SK-N-SH treated with all-trans-retinoic acid at 6 μM for 48 hours (cell line): ENCODE results near the gene TMC3.

ENCODE experiments used
- ATAC-seq: fragments of 200-7000 bp; cut with Tn5 transposase; 3 replicates; pipeline ENCODE4 v1.9.1; 2020; ENCODE audit warnings: mild to moderate bottlenecking, moderate library complexity
- ARNTL ChIP-seq: fragments of 450-650 bp; formaldehyde crosslinking; IDR thresholded peaks from 2 replicates; pipeline ENCODE4 v1.5.0; 2020; ENCODE audit warnings: low read depth, mild to moderate bottlenecking, moderate library complexity, borderline replicate concordance
- BACH2 ChIP-seq: fragments of 250-450 bp; sonication (Bioruptor Pico); IDR thresholded peaks from 2 replicates; pipeline ENCODE4 v1.9.0; 2021; ENCODE audit warnings: mild to moderate bottlenecking, borderline replicate concordance
- CSDC2 ChIP-seq: fragments of 250-450 bp; sonication (Bioruptor Pico); IDR thresholded peaks from 2 replicates; pipeline ENCODE4 v1.5.0; 2020; ENCODE audit warnings: mild to moderate bottlenecking, moderate library complexity
- GLIS3 ChIP-seq: fragments of 250-450 bp; sonication (Bioruptor Pico); IDR thresholded peaks from 2 replicates; pipeline ENCODE4 v1.5.0; 2020; ENCODE audit warnings: mild to moderate bottlenecking, moderate library complexity
- ISL1 ChIP-seq: fragments of 250-450 bp; sonication (Bioruptor Pico); IDR thresholded peaks from 2 replicates; pipeline ENCODE4 v2.1.2; 2022; ENCODE audit warnings: mild to moderate bottlenecking, moderate library complexity
- OSR1 ChIP-seq: fragments of 250-450 bp; sonication (Bioruptor Pico); IDR thresholded peaks from 2 replicates; pipeline ENCODE4 v1.8.0; 2022; ENCODE audit warnings: moderate library complexity, mild to moderate bottlenecking, inconsistent platforms
- PPARA ChIP-seq: fragments of 250-450 bp; sonication (Bioruptor Pico); IDR thresholded peaks from 2 replicates; pipeline ENCODE4 v1.5.0; 2020; ENCODE audit warnings: mild to moderate bottlenecking, borderline replicate concordance
- SNAI2 ChIP-seq: fragments of 250-450 bp; sonication (Bioruptor Pico); IDR thresholded peaks from 2 replicates; pipeline ENCODE4 v1.5.0; 2020; ENCODE audit warnings: mild to moderate bottlenecking, moderate library complexity
- TCF4 ChIP-seq: fragments of 250-450 bp; sonication (Bioruptor Pico); IDR thresholded peaks from 2 replicates; pipeline ENCODE4 v1.8.0; 2021; ENCODE audit warnings: mild to moderate bottlenecking, moderate library complexity, borderline replicate concordance
- TOX ChIP-seq: fragments of 250-450 bp; sonication (Bioruptor Pico); IDR thresholded peaks from 2 replicates; pipeline ENCODE4 v1.8.0; 2021; ENCODE audit warnings: mild to moderate bottlenecking, moderate library complexity, borderline replicate concordance
- ZC3H10 ChIP-seq: fragments of 250-450 bp; sonication (Bioruptor Pico); IDR thresholded peaks from 2 replicates; pipeline ENCODE4 v1.5.1; 2021; ENCODE audit warnings: mild to moderate bottlenecking, moderate library complexity
- ZFP3 ChIP-seq: fragments of 250-450 bp; sonication (Bioruptor Pico); IDR thresholded peaks from 2 replicates; pipeline ENCODE4 v1.5.0; 2020; ENCODE audit warnings: mild to moderate bottlenecking, moderate library complexity
- ZFP30 ChIP-seq: fragments of 450-650 bp; formaldehyde crosslinking; IDR thresholded peaks from 2 replicates; pipeline ENCODE4 v1.5.0; 2022; ENCODE audit warnings: mild to moderate bottlenecking, moderate library complexity
- ZNF565 ChIP-seq: fragments of 450-650 bp; formaldehyde crosslinking; conservative IDR thresholded peaks from 2 replicates; pipeline ENCODE4 v1.5.0; 2020; ENCODE audit warnings: low read depth, mild to moderate bottlenecking, moderate library complexity
- ZNF70 ChIP-seq: fragments of 450-650 bp; formaldehyde crosslinking; IDR thresholded peaks from 2 replicates; pipeline ENCODE4 v1.5.0; 2020; ENCODE audit warnings: mild to moderate bottlenecking, moderate library complexity
- ZNF8 ChIP-seq: fragments of 450-650 bp; formaldehyde crosslinking; IDR thresholded peaks from 2 replicates; pipeline ENCODE4 v1.5.0; 2020; ENCODE audit warnings: mild to moderate bottlenecking, moderate library complexity
- TF ChIP-seq, protein P1 (sequence below): fragments of 250-450 bp; sonication (Bioruptor Pico); IDR thresholded peaks from 2 replicates; pipeline ENCODE4 v1.5.1; 2020; ENCODE audit warnings: low read depth, mild to moderate bottlenecking, moderate library complexity
- TF ChIP-seq, protein P2 (sequence below): fragments of 250-450 bp; sonication (Bioruptor Pico); IDR thresholded peaks from 2 replicates; pipeline ENCODE4 v1.5.0; 2020; ENCODE audit warnings: mild to moderate bottlenecking, moderate library complexity
- TF ChIP-seq, protein P3 (sequence below): fragments of 250-450 bp; sonication (Bioruptor Pico); IDR thresholded peaks from 2 replicates; pipeline ENCODE4 v1.8.0; 2020; ENCODE audit warnings: mild to moderate bottlenecking, moderate library complexity, borderline replicate concordance
- TF ChIP-seq, protein P4 (sequence below): fragments of 250-450 bp; sonication (Bioruptor Pico); IDR thresholded peaks from 2 replicates; pipeline ENCODE4 v1.5.1; 2021; ENCODE audit warnings: mild to moderate bottlenecking, moderate library complexity

TMC3 gene

DNA sequence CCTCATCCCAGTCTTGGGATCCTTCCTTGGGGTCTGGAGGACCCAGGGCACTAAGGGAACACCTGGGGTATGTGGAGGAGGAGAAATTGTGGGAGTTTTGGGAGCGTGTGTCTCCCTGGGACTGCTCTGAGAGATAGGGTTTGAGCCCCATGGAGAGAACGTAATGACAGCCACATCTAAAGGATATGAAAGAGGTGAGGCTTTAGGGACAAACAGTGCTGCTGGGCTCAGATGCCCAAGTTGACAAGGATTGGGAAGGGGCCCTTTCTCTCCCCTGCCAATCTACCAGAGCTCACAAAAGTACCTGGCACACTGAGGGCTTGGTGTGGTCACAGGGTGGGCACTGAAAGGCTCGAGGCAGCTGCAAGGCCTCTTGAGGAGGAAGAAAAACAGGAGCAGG, 36.8 kb downstream of the TMC3 start:
- TF ChIP-seq, protein P1, sequence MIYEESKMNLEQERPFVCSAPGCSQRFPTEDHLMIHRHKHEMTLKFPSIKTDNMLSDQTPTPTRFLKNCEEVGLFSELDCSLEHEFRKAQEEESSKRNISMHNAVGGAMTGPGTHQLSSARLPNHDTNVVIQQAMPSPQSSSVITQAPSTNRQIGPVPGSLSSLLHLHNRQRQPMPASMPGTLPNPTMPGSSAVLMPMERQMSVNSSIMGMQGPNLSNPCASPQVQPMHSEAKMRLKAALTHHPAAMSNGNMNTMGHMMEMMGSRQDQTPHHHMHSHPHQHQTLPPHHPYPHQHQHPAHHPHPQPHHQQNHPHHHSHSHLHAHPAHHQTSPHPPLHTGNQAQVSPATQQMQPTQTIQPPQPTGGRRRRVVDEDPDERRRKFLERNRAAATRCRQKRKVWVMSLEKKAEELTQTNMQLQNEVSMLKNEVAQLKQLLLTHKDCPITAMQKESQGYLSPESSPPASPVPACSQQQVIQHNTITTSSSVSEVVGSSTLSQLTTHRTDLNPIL (CRISPR knock-in tag) = no peak
- TF ChIP-seq BACH2 (CRISPR knock-in tag) (no peak), ZFP30 (CRISPR knock-in tag) (no peak), ZFP3 (CRISPR knock-in tag) (no peak), ZNF8 (CRISPR knock-in tag) (no peak), ARNTL (CRISPR knock-in tag) (no peak), PPARA (CRISPR knock-in tag) (no peak), ZNF70 (CRISPR knock-in tag) (no peak)
- TF ChIP-seq, protein P2, sequence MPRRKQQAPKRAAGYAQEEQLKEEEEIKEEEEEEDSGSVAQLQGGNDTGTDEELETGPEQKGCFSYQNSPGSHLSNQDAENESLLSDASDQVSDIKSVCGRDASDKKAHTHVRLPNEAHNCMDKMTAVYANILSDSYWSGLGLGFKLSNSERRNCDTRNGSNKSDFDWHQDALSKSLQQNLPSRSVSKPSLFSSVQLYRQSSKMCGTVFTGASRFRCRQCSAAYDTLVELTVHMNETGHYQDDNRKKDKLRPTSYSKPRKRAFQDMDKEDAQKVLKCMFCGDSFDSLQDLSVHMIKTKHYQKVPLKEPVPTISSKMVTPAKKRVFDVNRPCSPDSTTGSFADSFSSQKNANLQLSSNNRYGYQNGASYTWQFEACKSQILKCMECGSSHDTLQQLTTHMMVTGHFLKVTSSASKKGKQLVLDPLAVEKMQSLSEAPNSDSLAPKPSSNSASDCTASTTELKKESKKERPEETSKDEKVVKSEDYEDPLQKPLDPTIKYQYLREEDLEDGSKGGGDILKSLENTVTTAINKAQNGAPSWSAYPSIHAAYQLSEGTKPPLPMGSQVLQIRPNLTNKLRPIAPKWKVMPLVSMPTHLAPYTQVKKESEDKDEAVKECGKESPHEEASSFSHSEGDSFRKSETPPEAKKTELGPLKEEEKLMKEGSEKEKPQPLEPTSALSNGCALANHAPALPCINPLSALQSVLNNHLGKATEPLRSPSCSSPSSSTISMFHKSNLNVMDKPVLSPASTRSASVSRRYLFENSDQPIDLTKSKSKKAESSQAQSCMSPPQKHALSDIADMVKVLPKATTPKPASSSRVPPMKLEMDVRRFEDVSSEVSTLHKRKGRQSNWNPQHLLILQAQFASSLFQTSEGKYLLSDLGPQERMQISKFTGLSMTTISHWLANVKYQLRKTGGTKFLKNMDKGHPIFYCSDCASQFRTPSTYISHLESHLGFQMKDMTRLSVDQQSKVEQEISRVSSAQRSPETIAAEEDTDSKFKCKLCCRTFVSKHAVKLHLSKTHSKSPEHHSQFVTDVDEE (CRISPR knock-in tag) = no peak
- TF ChIP-seq, protein P3, sequence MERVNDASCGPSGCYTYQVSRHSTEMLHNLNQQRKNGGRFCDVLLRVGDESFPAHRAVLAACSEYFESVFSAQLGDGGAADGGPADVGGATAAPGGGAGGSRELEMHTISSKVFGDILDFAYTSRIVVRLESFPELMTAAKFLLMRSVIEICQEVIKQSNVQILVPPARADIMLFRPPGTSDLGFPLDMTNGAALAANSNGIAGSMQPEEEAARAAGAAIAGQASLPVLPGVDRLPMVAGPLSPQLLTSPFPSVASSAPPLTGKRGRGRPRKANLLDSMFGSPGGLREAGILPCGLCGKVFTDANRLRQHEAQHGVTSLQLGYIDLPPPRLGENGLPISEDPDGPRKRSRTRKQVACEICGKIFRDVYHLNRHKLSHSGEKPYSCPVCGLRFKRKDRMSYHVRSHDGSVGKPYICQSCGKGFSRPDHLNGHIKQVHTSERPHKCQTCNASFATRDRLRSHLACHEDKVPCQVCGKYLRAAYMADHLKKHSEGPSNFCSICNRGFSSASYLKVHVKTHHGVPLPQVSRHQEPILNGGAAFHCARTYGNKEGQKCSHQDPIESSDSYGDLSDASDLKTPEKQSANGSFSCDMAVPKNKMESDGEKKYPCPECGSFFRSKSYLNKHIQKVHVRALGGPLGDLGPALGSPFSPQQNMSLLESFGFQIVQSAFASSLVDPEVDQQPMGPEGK (CRISPR knock-in tag) = no peak
- TF ChIP-seq, protein P4, sequence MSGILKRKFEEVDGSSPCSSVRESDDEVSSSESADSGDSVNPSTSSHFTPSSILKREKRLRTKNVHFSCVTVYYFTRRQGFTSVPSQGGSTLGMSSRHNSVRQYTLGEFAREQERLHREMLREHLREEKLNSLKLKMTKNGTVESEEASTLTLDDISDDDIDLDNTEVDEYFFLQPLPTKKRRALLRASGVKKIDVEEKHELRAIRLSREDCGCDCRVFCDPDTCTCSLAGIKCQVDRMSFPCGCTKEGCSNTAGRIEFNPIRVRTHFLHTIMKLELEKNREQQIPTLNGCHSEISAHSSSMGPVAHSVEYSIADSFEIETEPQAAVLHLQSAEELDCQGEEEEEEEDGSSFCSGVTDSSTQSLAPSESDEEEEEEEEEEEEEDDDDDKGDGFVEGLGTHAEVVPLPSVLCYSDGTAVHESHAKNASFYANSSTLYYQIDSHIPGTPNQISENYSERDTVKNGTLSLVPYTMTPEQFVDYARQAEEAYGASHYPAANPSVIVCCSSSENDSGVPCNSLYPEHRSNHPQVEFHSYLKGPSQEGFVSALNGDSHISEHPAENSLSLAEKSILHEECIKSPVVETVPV (CRISPR knock-in tag) = no peak
- no peak for ATAC-seq

DNA sequence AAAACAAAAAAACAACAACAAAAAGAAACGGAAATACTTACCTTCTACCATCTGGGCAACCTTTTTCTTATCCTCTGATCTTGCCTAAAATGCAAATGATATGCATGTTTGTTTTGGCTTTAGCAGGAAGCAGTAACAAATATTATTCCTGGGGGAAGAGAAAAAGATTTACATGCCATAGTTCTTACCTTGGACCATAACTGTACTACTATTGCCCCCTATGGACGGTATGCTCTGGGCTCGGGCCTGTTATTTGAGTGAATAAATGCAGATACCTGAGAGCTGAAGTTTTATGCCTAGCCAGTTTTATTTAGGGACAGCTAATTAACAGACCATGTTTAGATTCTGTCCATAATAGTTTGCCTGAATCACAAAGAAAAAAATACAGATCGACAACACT, 37.4 kb downstream of the TMC3 start:
- peak; percentile 57 for ATAC-seq
- TF ChIP-seq GLIS3 (CRISPR knock-in tag) (no peak), SNAI2 (CRISPR knock-in tag) (no peak), ZFP3 (CRISPR knock-in tag) (no peak), ZC3H10 (CRISPR knock-in tag) (no peak), ZFP30 (CRISPR knock-in tag) (no peak), TCF4 (CRISPR knock-in tag) (no peak), BACH2 (CRISPR knock-in tag) (no peak), ISL1 (CRISPR knock-in tag) (no peak), ZNF565 (CRISPR knock-in tag) (no peak), TOX (CRISPR knock-in tag) (no peak), CSDC2 (CRISPR knock-in tag) (no peak), ZNF70 (CRISPR knock-in tag) (no peak), OSR1 (no peak)
- TF ChIP-seq, protein P3 (CRISPR knock-in tag) = no peak
- TF ChIP-seq, protein P2 (CRISPR knock-in tag) = no peak
- TF ChIP-seq, protein P1 (CRISPR knock-in tag) = no peak
- TF ChIP-seq, protein P4 (CRISPR knock-in tag) = no peak
